Measurements from ENCODE around the gene ENPP7.

Gene ENPP7

DNA sequence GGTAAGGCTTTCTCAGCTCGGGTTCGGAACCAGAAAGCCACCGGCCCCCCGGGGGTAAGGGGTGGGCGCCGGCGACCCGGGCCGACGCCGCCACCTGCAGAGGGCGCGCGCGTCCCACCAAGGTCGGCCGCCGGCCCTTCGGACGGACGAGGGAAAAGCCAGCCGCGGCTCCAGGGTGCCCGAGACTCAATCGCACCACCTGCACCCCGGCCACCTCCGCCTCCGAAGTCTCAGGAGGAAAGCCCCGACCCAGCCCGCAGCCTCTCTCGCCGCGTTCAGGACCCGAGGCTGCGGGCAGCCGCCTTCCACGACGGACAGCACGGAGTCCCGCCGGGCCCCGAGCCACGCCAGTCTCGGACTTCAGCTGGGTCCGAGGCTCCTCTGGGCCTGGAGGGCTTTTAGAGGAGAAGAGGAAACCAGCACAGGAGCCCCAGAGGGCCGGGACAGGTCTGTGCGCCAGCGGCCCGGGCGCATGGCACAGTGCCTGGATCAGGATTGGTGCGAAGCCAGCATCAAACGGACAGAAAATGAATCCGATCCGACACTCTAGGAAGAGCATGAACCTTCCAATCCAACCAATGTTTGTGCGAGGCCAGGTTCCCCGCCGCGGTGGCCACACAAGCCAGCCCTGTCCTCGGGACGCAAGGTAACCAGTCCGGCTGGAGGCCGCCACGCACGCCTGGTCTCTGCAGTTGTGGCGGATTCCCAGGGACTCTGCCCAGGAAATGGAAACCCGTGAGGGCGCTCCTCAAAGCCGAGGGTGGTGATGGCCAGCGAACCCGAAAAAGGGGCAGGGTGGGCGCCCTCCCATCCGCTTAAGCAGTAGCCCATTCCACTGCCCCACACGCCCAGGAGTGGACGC is 59.4 kb downstream of the ENPP7 start:
- no peak for DNase-seq (ENCODE audit: low read depth in 2 of 2, low spot score in 1 of 2)

DNA sequence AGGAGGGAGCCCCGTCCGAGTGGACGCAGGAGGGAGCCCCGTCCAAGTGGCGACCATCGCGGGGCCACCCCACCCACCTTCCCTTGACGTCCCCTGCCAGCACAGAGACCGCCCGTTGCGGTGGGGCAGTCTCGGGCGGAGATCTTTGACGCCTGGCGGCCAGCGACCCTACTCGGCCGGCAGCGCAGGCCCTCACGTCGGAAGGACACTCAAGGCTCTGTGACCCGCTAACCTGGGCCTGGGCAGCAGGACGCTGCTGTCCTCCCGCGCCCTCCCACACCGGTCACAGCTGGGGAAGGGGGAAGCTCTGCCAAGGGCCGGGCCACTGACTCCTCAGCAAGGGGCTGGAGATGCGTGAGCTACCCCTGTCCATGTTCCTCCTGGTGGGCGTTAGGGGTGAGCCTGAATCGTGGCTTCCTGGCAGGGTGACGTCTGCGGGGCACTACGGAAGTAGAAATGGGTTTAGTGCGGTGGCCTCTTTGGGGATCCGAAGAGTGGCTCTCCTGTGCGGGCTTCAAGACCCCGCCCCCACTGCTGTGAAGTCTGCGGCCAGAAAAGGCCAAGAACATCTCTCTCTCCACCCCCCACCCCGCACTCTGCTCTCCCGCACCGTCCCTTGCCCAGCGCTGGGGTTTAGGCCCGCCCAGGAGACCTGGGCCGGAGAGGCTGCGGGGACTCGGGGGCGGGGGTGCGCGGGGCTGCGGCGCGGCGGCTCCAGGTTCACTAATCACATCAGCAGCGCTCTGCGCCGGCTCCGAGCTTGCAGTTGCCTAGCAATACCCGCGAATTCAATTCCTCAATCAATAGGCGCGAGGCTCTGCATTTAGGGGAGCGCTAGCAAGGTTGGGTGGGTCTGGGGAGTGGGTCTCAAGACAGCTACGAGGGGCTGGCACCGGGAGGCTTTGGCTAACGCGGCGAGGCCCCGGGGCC is 60.3 kb downstream of the ENPP7 start:
- no peak for DNase-seq (ENCODE audit: low read depth in 2 of 2, low spot score in 1 of 2)

DNA sequence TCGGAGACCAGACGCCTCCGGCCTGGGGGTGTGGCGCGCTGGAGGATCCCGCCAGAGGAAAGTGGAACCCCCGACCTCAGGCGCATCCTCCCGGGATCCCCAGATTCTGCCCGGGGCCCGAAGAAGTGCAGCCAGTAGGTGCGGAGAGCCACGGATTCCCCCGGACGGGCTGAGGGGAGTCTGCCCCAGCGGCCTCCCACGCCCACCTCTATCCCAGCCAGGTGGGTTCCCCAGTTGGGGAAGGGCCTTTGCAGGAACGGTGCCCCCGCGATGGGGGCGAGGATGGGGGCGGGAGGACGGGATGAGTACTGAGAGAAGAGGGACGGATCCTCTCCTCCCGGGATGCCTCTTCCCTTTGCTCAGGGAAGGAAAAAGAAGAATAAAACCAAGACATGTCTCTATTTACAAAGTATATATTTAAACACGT is 61.0 kb downstream of the ENPP7 start:
- DNase-seq (ENCODE audit: low read depth in 2 of 2, low spot score in 1 of 2), result no peak
